GM21619 (cell line): Measurements from ENCODE around the gene IL13RA2.

Experiments used
- ATAC-seq: cut with Tn5 transposase; IDR thresholded peaks from one replicate; pipeline ENCODE4 v1.9.1; 2021; ENCODE audit not compliant: unreplicated experiment

Gene IL13RA2

GRCh38 chrX:114997779-114998178, 19.6 kb downstream of the IL13RA2 start:
- no peak for ATAC-seq

- no peak for ATAC-seq
Measured at GRCh38 chrX:114985967-114986592, 31.3 kb downstream of the IL13RA2 start.

DNA sequence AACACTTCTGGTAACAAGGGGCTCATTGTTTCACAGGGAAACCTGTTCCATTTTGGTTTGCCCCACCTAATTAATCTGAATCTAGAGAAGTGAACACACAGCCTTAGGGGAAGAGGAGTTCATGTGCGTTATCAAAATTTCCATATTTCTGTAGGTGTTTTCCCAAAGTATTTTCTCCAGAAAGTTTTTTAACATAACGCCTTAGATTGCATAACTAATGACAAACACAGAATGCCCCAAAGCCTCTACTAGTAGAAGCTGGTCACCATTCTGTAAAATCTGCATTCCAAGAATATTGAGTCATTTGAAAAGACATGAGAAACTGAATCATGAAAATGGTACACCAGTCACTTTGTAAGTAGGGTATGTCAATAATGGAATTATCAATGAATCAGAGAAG, 41.1 kb downstream of the IL13RA2 start:
- no peak for ATAC-seq

DNA sequence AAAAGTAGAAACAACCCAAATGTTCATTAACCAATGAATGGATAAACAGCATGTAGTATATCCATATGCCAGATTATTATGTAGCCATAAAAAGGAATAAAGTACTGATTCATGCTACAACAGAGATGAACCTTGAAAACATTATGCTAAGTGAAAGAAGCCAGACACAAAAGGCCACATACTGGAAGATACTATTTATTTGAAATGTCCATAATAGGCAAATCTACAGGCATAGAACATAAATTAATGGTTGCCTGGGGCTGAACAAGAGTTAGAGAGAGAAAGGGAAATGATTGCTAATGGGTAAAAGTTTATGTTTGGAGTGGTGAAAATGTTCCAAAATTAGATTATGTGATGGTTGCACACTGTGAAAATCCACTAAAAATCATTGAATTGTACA, 44.4 kb downstream of the IL13RA2 start:
- no peak for ATAC-seq

DNA sequence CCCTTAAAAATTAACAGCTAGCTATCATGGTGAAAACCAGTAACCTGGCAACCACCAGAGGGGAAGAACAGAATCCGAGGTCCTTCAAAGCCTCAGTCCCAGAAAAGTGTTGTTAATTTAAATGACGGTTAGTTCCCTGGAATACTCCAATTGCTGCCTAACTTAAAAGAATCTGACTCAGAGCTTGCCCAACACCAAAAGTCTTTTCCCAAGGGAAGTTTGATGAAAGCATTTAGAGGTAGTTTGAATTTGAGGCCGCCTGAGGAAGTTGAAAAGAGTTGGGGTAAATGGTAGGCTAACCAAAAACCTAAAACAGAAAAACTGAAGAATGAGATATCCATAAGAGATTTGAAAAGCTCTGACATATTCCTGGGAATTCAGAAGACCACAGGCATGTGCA, 46.6 kb downstream of the IL13RA2 start:
- no peak for ATAC-seq

- ATAC-seq = no peak
Measured at GRCh38 chrX:114964374-114964773, 53.0 kb downstream of the IL13RA2 start.

- no peak for ATAC-seq
Measured at GRCh38 chrX:114962209-114962608, 55.2 kb downstream of the IL13RA2 start.

GRCh38 chrX:114959729-114960128, 57.7 kb downstream of the IL13RA2 start:
- ATAC-seq = no peak
